K562 (cell line): ENCODE measurements around the gene HOXC10. TPM values are rescaled to one million over a fixed set of nuclear protein-coding genes. Genes with fewer than 3 reads are reported as not detected.

Source experiments
- ATAC-seq: fragments of 200-7000 bp; cut with Tn5 transposase; 3 replicates; pipeline ENCODE4 v1.9.1; 2020; ENCODE audit warnings: moderate library complexity
- BruUV-seq: library from RNA; stranded (reverse); fragments of 400-500 nt; replicated peaks from 2 replicates; lab custom pipeline; 2021; lab: Mats Ljungman, UMichigan
- CTCF ChIA-PET: fragments of 300-600 bp; formaldehyde crosslinking; extraction: SDS; loops from one replicate; lab custom pipeline; 2021; ENCODE audit warnings: low intra/inter-chr PET ratio; lab: Yijun Ruan, JAX
- POLR2A ChIA-PET: fragments of 300-600, 350-650 bp; sonication (Branson Sonifier 250); formaldehyde crosslinking; extraction: SDS; loops from one replicate; lab custom pipeline; 2021; ENCODE audit warnings: antibody characterized with exemption, inconsistent platforms; lab: Yijun Ruan, JAX
- DNase-seq, 4 experiments: peaks; one replicate each; pipeline versions ENCODE4 v3.0.0 to v3.0.0-alpha.2; 2011 to 2018; ENCODE audit warnings: low spot score in 3 of 4, mixed read lengths in 3 of 4; ENCODE audit errors: extremely low read depth in 1 of 4
- FAIRE-seq: peaks from 2 replicates; lab custom pipeline; 2011; peaks lifted over from hg19 to GRCh38; lab: Jason Lieb, UNC
- H2AFZ ChIP-seq: 2 replicates; pipeline ENCODE4 v1.6.0; 2011; ENCODE audit warnings: low read depth, low read length, control low read depth, inconsistent platforms
- H3K27ac ChIP-seq: fragments of 200-600 bp; 3 replicates; pipeline ENCODE4 v1.8.0; 2011; ENCODE audit warnings: low read depth, mild to moderate bottlenecking, control low read depth, inconsistent platforms, low read length, moderate library complexity, mixed read lengths; ENCODE audit errors: extremely low read depth
- H3K27me3 ChIP-seq, 2 experiments: fragments of 300-600 bp in 1 of 2; 2 replicates in 1 of 2; 3 replicates in 1 of 2; pipeline versions ENCODE4 v1.6.0 to v1.8.0; 2011; ENCODE audit warnings: inconsistent platforms in 2 of 2, low read length in 2 of 2, mild to moderate bottlenecking in 1 of 2, mixed read lengths in 1 of 2, moderate library complexity in 1 of 2; ENCODE audit not compliant: control insufficient read depth in 2 of 2, insufficient read depth in 2 of 2
- H3K36me3 ChIP-seq: fragments of 300-600 bp; 3 replicates; pipeline ENCODE4 v1.8.0; 2011; ENCODE audit warnings: mild to moderate bottlenecking, low read length, inconsistent platforms; ENCODE audit not compliant: control insufficient read depth, insufficient read depth
- H3K4me1 ChIP-seq, 2 experiments: fragments of 200-600 bp in 1 of 2; replicated peaks in 1 of 2; 2 replicates in 1 of 2; 3 replicates in 1 of 2; pipeline versions ENCODE4 v1.5.1 to v1.8.0; 2011; ENCODE audit warnings: inconsistent platforms in 2 of 2, low read length in 2 of 2, mild to moderate bottlenecking in 1 of 2, mixed read lengths in 1 of 2, moderate library complexity in 1 of 2; ENCODE audit not compliant: control insufficient read depth in 2 of 2, insufficient read depth in 2 of 2
- H3K4me2 ChIP-seq: 2 replicates; pipeline ENCODE4 v1.6.1; 2011; ENCODE audit warnings: low read length, control low read depth, inconsistent platforms, mixed read lengths; ENCODE audit not compliant: insufficient read depth
- H3K4me3 ChIP-seq: fragments of 200-600 bp; sonication (generic), shearing (Covaris generic); 2 replicates; pipeline ENCODE4 v1.5.1; 2016; ENCODE audit warnings: control low read depth, inconsistent platforms
- H3K79me2 ChIP-seq: fragments of 200-600 bp; 3 replicates; pipeline ENCODE4 v1.8.0; 2011; ENCODE audit warnings: low read length, inconsistent platforms; ENCODE audit not compliant: control insufficient read depth, insufficient read depth
- H3K9ac ChIP-seq, 2 experiments: 2 replicates each; pipeline versions ENCODE4 v1.6.0 to v1.6.1; 2011; ENCODE audit warnings: low read depth in 2 of 2, low read length in 2 of 2, control low read depth in 1 of 2, inconsistent platforms in 1 of 2, mild to moderate bottlenecking in 1 of 2, mixed read lengths in 1 of 2; ENCODE audit not compliant: insufficient read depth in 1 of 2
- H3K9me1 ChIP-seq: one replicate; pipeline ENCODE4 v1.6.0; 2011; ENCODE audit warnings: inconsistent platforms, mild to moderate bottlenecking, low read length, moderate library complexity; ENCODE audit not compliant: control insufficient read depth, insufficient read depth
- H3K9me3 ChIP-seq: replicated peaks from 2 replicates; pipeline ENCODE4 v1.5.1; 2011; ENCODE audit warnings: low read depth, low read length, inconsistent platforms; ENCODE audit not compliant: control insufficient read depth, insufficient read depth
- H4K20me1 ChIP-seq: replicated peaks from 2 replicates; pipeline ENCODE4 v1.6.1; 2011; ENCODE audit warnings: low read length, inconsistent platforms, mixed read lengths; ENCODE audit not compliant: control insufficient read depth, insufficient read depth
- CTCF ChIP-seq, 3 experiments: IDR thresholded peaks in 2 of 3; conservative IDR thresholded peaks in 1 of 3; 2 replicates each; pipeline ENCODE4 v1.5.1; 2011 to 2012; ENCODE audit warnings: low read length in 3 of 3, mild to moderate bottlenecking in 3 of 3, control low read depth in 2 of 3, improper control_type of control experiment in 1 of 3, inconsistent platforms in 1 of 3, low read depth in 1 of 3, mixed read lengths in 1 of 3, moderate library complexity in 1 of 3; ENCODE audit not compliant: insufficient read depth in 2 of 3
- CTCFL ChIP-seq: IDR thresholded peaks from 2 replicates; pipeline ENCODE4 v1.6.1; 2011; ENCODE audit warnings: borderline replicate concordance, low read depth, mild to moderate bottlenecking, moderate library complexity, low read length; ENCODE audit not compliant: insufficient read depth, poor library complexity, severe bottlenecking
- MAFG ChIP-seq: fragments of 450-650 bp; conservative IDR thresholded peaks from 2 replicates; pipeline ENCODE4 v1.6.1; 2016; ENCODE audit warnings: missing genetic modification characterization, missing compliant biosample characterization
- NR3C1 ChIP-seq: sonication (generic); formaldehyde crosslinking; IDR thresholded peaks from 2 replicates; pipeline ENCODE4 v1.8.1; 2022; ENCODE audit warnings: missing genetic modification reagents
- REST ChIP-seq, 2 experiments: fragments of 450-650 bp; formaldehyde crosslinking in 1 of 2; IDR thresholded peaks; 2 replicates each; pipeline versions ENCODE4 v1.4.0 to v1.6.1; 2014 to 2020; ENCODE audit warnings: mild to moderate bottlenecking in 2 of 2, borderline replicate concordance in 1 of 2, low read depth in 1 of 2
- WGBS: fragments of 100-300 bp; shearing (Covaris generic); methylation state at CpG from one replicate; pipeline ENCODE4 v1.1.6; 2016; ENCODE audit warnings: low coverage, mixed read lengths; ENCODE audit not compliant: insufficient coverage; ENCODE audit errors: missing lambda C conversion rate; 5-methylcytosine and 5-hydroxymethylcytosine counted together
- in situ Hi-C: fragments of 300-500 bp; cut with MboI; formaldehyde crosslinking; loops from 4 replicates; pipeline ENCODE4 v1.15.0; 2018; ENCODE audit warnings: inconsistent platforms, mixed read lengths
- intact Hi-C: fragments of 100-400 bp; cut with micrococcal nuclease; formaldehyde crosslinking; loops from 2 replicates; pipeline ENCODE4 v1.14.2; 2022
- polyA plus RNA-seq, 8 experiments: library from polyadenylated mRNA; depleted of rRNA in 4 of 8; stranded (reverse) in 5 of 8; unstranded in 3 of 8; fragments of >200 nt; fragmentation: Nextera tagmentation in 2 of 8; fragmentation: Illumina TruSeq in 1 of 8; extraction: Ambion mirVana in 2 of 8; extraction: Trizol in 1 of 8; gene quantifications; 2 replicates each; pipeline versions ENCODE4 v1.2.1 to v1.2.3, GENCODE V29; 2011 to 2014; ENCODE audit warnings: inconsistent platforms in 1 of 8, missing spikeins in 1 of 8
- total RNA-seq, 7 experiments: library from RNA; depleted of rRNA in 6 of 7; stranded (reverse); fragments of >200 nt in 6 of 7; fragmentation: Illumina TruSeq in 2 of 7; extraction: Trizol in 2 of 7; gene quantifications; 2 replicates each; pipeline versions ENCODE4 v1.2.1 to v1.2.3, GENCODE V29; 2011 to 2021; ENCODE audit warnings: low replicate concordance in 1 of 7

HOXC10 gene
- total and polyA plus RNA-seq, 9 of the 15 experiments (the other 6 are each of a cell fraction or from before 2014, with no cell fraction given), result 0.13 to 0.77 (median 0.35) TPM; not detected in 2

GRCh38 chr12:54012631-54013409, 27.9 kb downstream of the HOXC10 start:
- DNase-seq (peak in 3 of 4 experiments; percentile 32 to 47 (median 37)), ATAC-seq (peak; percentile 31), FAIRE-seq (no peak)
- Histone ChIP-seq H3K4me3 (no peak overlapping the region), H3K4me2 (no peak overlapping the region), H2AFZ (no peak overlapping the region), H3K9me3 (no peaks in the 10 kb centered on the region), H3K79me2 (peaks cover 3% of the 10 kb centered on the region; the same call in 1 of the 3 replicates), H3K9me1 (no peaks in the 10 kb centered on the region), H3K9ac (peak overlapping the region in 1 of 2 experiments; percentile 70; a peak in 1 of 4 replicates), H3K4me1 (peaks cover 11 to 20% of the 10 kb centered on the region in 2 experiments), H4K20me1 (no peaks in the 10 kb centered on the region), H3K36me3 (no peaks in the 10 kb centered on the region), H3K27me3 (no peaks in the 10 kb centered on the region), H3K27ac (no peak overlapping the region)
- ChIA-PET CTCF (no interaction called here), POLR2A (interaction anchor here (0.5 to 1.0 kb wide), 4 partner anchors 10 to 1028 kb away, joined by 3 to 4 read pairs (median 3); no protein-coding TSS in a partner anchor)
- no TSS peak for BruUV-seq
- in situ Hi-C loops (no loop called here), intact Hi-C loops (loop anchor here (10.0 kb wide), 1 partner anchor 282 kb away; no protein-coding TSS in a partner anchor)
- WGBS, result 57% methylated on average over 6 of the region's 6 CpGs
- TF ChIP-seq REST (IDR thresholded peaks at IDR 0.05; ENCODE audit: borderline replicate concordance) (no peak), REST (CRISPR knock-in tag; IDR thresholded peaks at IDR 0.05; ENCODE audit: low read depth) (no peak), MAFG (0 out of 2 replicates have a peak, but pooled peaks have one; percentile 11), CTCF (IDR thresholded peaks at IDR 0.05 in 2 of 3, conservative IDR thresholded peaks at IDR 0.05 in 1 of 3; ENCODE audit: insufficient read depth in 2 of 3, low read depth in 1 of 3, low read length in 3 of 3) (peak in 1 of 3 experiments; percentile 23; a peak in 1 of 6 replicates), CTCFL (peak; percentile 9), NR3C1 (CRISPR knock-in tag) (no peak)
